Upper lobe of right lung (tissue), 1 donor: ENCODE results near the gene ADNP. TPM values are rescaled to one million over a fixed set of nuclear protein-coding genes. Genes with fewer than 3 reads are reported as not detected.

Experiments used
- ATAC-seq: fragments of 200-7000 bp; cut with Tn5 transposase; one replicate; pipeline ENCODE4 v1.9.1; 2020; ENCODE audit warnings: mild to moderate bottlenecking, moderate library complexity
- DNase-seq: peaks from one replicate; pipeline ENCODE4 v3.0.0-alpha.2; 2020
- H3K27ac ChIP-seq: fragments of 200-600 bp; one replicate; pipeline ENCODE4 v1.8.0; 2022
- H3K27me3 ChIP-seq: fragments of 200-600 bp; one replicate; pipeline ENCODE4 v1.8.0; 2022; ENCODE audit warnings: mild to moderate bottlenecking
- H3K36me3 ChIP-seq: fragments of 200-600 bp; one replicate; pipeline ENCODE4 v1.8.0; 2022
- H3K4me1 ChIP-seq: fragments of 200-600 bp; one replicate; pipeline ENCODE4 v1.8.0; 2022
- H3K4me3 ChIP-seq: fragments of 200-600 bp; one replicate; pipeline ENCODE4 v1.8.0; 2022; ENCODE audit warnings: mild to moderate bottlenecking
- H3K9me3 ChIP-seq: fragments of 200-600 bp; one replicate; pipeline ENCODE4 v1.8.0; 2022
- intact Hi-C: fragments of 100-400 bp; cut with DNase I; formaldehyde crosslinking; loops from one replicate; pipeline ENCODE4 v1.11.0; 2022
- total RNA-seq: library from RNA; stranded (reverse); fragmentation: NEBNext Ultra II Directional; extraction: Animal tissue kit (Norgen Biotek cat#: 25700); gene quantifications from one replicate; pipeline ENCODE4 v1.2.1, GENCODE V29; 2021
- TF ChIP-seq, protein P1 (sequence below): fragments of 200-600 bp; IDR thresholded peaks from one replicate; pipeline ENCODE4 v1.8.0; 2022; ENCODE audit warnings: antibody characterized with exemption
- donor health status: DM: no; HTN: yes; CAD: no; lungs with severe emphysema.

The ADNP gene
- total RNA-seq, 1 donor from 2014 or later, result 54.1 TPM

DNA sequence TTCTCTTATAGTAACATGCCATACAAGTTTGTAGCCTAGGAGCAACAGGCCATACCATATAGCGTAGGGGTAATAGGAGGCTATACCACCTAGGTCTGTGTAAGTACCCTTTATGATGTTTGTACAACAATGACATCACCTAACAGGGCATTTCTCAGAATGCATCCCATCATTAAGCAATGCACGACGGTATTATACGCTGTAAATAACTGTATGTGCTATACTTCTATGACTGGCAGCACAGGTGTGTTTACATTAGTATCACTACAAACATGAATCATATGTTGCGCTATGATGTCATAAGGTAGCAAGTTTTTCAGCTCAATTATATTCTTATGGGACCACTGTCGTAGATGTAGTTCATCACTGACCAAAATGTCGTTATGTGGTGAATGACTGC lies 31.0 kb downstream of the ADNP start:
- Histone ChIP-seq H3K4me1 (peaks cover 15% of the 10 kb centered on the region), H3K27me3 (no peaks in the 10 kb centered on the region), H3K27ac (no peak overlapping the region), H3K9me3 (no peaks in the 10 kb centered on the region), H3K36me3 (peaks cover 59% of the 10 kb centered on the region), H3K4me3 (no peak overlapping the region)
- intact Hi-C loops, result no loop called here
- TF ChIP-seq, protein P1, sequence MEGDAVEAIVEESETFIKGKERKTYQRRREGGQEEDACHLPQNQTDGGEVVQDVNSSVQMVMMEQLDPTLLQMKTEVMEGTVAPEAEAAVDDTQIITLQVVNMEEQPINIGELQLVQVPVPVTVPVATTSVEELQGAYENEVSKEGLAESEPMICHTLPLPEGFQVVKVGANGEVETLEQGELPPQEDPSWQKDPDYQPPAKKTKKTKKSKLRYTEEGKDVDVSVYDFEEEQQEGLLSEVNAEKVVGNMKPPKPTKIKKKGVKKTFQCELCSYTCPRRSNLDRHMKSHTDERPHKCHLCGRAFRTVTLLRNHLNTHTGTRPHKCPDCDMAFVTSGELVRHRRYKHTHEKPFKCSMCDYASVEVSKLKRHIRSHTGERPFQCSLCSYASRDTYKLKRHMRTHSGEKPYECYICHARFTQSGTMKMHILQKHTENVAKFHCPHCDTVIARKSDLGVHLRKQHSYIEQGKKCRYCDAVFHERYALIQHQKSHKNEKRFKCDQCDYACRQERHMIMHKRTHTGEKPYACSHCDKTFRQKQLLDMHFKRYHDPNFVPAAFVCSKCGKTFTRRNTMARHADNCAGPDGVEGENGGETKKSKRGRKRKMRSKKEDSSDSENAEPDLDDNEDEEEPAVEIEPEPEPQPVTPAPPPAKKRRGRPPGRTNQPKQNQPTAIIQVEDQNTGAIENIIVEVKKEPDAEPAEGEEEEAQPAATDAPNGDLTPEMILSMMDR, result no peak
- no peak for ATAC-seq
- DNase-seq, result no peak

DNA sequence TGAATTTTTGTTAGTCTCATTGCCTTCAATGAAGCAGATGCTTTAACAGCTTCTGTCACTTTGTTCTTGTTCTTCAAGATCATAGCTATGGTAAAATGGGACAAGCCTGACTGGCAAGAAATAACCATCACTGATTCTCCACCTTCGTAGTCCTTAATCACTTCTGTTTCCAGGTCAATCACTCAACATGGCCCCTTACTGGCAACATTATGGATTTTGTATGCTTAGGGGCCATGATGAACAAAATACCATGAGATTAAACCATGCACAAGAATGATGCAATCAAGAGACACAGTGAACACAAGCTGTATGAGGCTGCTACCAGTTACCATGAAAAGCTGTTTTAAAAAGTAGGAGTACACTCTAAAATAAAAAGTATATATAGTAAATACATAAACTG lies 32.8 kb downstream of the ADNP start:
- Histone ChIP-seq H3K27me3 (no peaks in the 10 kb centered on the region), H3K9me3 (no peaks in the 10 kb centered on the region), H3K27ac (no peak overlapping the region), H3K36me3 (peaks cover 76% of the 10 kb centered on the region), H3K4me1 (peaks cover 8% of the 10 kb centered on the region), H3K4me3 (no peak overlapping the region)
- TF ChIP-seq, protein P1, result no peak
- intact Hi-C loops, result no loop called here
- ATAC-seq (no peak), DNase-seq (no peak)

DNA sequence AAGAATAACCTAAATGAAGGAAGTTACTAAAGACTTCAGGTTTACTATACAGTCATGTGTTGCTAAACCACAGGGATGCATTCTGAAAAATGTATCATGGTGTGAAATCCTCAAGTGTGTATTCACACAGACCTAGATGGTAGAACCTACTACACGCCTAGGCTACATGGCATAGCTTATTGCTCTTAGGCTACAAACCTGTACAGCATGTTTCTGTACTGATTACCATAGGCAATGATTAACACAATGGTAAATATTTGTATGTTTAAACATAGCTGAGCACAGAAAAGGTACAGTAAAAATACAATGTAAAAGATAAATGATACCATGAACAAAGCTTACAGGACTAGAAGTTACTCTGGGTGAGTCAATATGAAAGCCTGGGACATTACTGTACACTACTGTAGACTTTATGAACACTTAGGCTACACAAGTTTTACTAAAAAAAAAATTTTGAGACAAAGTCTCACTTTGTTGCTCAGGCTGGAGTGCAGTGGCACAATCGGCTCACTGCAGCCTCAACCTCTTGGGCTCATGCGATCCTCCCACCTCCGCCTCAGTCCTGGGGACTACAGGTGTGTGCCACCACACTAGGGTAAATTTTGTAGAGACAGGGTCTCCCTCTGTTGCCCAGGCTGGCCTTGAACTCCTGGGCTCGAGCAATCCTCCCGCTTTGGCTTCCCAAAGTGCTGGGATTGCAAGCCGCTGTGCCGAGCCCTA lies 36.0 kb downstream of the ADNP start:
- intact Hi-C loops, result no loop called here
- Histone ChIP-seq H3K4me1 (no peaks in the 10 kb centered on the region), H3K27ac (no peak overlapping the region), H3K27me3 (no peaks in the 10 kb centered on the region), H3K4me3 (no peak overlapping the region), H3K36me3 (peaks cover 83% of the 10 kb centered on the region), H3K9me3 (no peaks in the 10 kb centered on the region)
- DNase-seq, result no peak
- no peak for ATAC-seq
- TF ChIP-seq, protein P1, result no peak

DNA sequence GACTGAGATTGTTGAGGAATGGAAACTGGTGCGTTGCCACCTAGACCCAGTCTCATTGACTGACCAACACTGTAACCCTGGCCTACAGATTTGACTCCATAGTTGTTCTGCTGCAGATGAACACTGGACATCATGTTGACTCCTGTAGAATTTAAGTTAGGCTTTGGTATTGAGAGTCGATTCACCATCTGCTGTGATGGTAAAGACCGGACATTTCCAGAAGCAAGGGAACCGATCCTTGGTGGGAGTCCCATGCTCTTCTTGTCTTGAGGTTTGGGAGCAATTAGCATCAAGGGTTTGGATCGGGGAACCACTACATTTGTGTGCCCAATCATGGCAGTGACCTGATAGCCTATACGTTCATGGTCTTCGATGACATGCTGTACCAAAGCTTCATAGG lies 37.6 kb downstream of the ADNP start:
- DNase-seq (no peak), ATAC-seq (no peak)
- Histone ChIP-seq H3K27ac (no peak overlapping the region), H3K9me3 (no peaks in the 10 kb centered on the region), H3K36me3 (peaks cover 84% of the 10 kb centered on the region), H3K27me3 (no peaks in the 10 kb centered on the region), H3K4me1 (no peaks in the 10 kb centered on the region), H3K4me3 (no peak overlapping the region)
- TF ChIP-seq, protein P1, result no peak
- intact Hi-C loops, result no loop called here

DNA sequence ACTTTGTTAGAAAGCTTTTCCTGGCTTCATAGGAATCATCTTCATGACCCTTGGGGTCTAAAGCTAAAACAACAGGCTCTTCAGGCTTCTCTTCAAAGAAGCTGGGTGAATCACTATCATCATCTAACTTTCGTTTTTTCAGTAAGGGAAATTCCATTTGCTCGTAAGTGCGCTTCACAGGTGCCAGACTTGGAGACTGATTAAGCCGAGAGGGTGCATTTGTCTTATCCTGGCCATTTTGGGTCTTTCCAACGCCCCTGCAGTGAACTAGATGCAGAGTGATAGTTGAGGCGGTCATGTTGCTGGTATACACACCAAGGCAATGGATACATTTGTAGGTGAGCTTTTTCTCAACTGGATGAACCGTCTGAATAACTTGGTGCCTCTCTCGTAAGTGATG lies 38.8 kb downstream of the ADNP start:
- ATAC-seq (no peak), DNase-seq (no peak)
- Histone ChIP-seq H3K4me3 (no peak overlapping the region), H3K27me3 (no peaks in the 10 kb centered on the region), H3K27ac (no peak overlapping the region), H3K9me3 (no peaks in the 10 kb centered on the region), H3K36me3 (peaks cover 79% of the 10 kb centered on the region), H3K4me1 (no peaks in the 10 kb centered on the region)
- intact Hi-C loops, result no loop called here
- TF ChIP-seq, protein P1, result no peak

DNA sequence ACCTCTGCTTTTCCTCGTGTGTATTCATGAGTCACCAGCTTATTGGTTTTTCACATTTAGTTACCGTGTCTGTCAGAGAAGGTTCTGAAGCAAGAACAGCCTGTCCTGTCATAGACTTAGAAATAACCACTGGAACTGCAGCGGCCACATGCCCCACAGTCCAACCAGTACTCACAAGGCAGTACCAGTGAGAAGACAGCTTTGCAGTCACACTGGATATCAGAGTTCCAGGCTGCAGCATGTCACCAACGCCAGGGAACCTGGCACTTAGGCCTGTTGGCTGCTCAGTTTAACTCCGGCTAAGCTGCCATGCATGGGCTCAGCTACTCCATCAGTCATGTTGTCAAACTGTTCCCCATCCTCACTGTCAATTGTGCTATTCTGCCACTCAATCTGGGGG lies 40.1 kb downstream of the ADNP start:
- ATAC-seq (no peak), DNase-seq (no peak)
- TF ChIP-seq, protein P1, result no peak
- H3K4me1 ChIP-seq, result no peaks in the 10 kb centered on the region
- no peak overlapping the region for H3K4me3 ChIP-seq
- no peaks in the 10 kb centered on the region for H3K27me3 ChIP-seq
- H3K9me3 ChIP-seq, result no peaks in the 10 kb centered on the region
- intact Hi-C loops, result no loop called here
- H3K36me3 ChIP-seq, result peaks cover 76% of the 10 kb centered on the region
- no peak overlapping the region for H3K27ac ChIP-seq
